22Rv1 (cell line): ENCODE measurements around the gene RBM4B.

Experiments
- H3K27ac ChIP-seq: fragments of 450-650 bp; 2 replicates; pipeline ENCODE4 v1.5.1; 2017
- ZFX ChIP-seq: fragments of 450-650 bp; IDR thresholded peaks from 2 replicates; pipeline ENCODE4 v1.6.1; 2017; ENCODE audit warnings: antibody characterized with exemption, borderline replicate concordance
- TF ChIP-seq, protein P1 (sequence below): fragments of 450-650 bp; IDR thresholded peaks from 2 replicates; pipeline ENCODE4 v1.5.1; 2017; ENCODE audit warnings: mild to moderate bottlenecking

Gene RBM4B

DNA sequence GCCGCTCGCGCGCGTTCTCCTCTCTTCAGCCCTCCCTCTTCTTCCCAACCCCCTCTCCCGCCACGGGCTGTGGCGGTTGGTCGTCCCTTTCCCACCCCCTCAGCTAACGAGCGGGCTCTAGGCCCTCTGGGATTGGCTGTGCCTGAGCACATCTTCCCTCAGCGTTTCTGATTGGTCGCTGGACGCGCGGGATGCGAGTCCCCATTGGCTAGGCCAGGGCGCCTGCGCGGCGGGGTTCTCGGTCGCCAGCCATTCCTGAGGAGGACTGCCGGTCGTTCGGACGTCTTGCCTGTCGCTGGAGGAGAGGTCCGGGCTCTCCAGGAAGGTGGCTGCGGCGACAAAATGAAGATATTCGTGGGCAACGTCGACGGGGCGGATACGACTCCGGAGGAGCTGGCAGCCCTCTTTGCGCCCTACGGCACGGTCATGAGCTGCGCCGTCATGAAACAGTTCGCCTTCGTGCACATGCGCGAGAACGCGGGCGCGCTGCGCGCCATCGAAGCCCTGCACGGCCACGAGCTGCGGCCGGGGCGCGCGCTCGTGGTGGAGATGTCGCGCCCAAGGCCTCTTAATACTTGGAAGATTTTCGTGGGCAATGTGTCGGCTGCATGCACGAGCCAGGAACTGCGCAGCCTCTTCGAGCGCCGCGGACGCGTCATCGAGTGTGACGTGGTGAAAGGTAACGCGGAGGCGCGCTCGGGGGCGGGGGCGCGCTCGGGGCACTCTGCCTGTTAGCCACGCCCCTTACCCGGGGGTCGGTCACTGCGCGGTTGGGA is 61.1 kb downstream of the RBM4B start, which contains the start of gene RBM14:
Gene RBM14, plus strand, starts transcription at position 252 of the 776 bp plus-strand sequence. Its CDS starts 91 bp downstream, at position 343.
- TF ChIP-seq ZFX, result no peak
- TF ChIP-seq, protein P1, sequence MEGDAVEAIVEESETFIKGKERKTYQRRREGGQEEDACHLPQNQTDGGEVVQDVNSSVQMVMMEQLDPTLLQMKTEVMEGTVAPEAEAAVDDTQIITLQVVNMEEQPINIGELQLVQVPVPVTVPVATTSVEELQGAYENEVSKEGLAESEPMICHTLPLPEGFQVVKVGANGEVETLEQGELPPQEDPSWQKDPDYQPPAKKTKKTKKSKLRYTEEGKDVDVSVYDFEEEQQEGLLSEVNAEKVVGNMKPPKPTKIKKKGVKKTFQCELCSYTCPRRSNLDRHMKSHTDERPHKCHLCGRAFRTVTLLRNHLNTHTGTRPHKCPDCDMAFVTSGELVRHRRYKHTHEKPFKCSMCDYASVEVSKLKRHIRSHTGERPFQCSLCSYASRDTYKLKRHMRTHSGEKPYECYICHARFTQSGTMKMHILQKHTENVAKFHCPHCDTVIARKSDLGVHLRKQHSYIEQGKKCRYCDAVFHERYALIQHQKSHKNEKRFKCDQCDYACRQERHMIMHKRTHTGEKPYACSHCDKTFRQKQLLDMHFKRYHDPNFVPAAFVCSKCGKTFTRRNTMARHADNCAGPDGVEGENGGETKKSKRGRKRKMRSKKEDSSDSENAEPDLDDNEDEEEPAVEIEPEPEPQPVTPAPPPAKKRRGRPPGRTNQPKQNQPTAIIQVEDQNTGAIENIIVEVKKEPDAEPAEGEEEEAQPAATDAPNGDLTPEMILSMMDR, result no peak

More for the DNA sequence above, 61.1 kb downstream of the RBM4B start, which contains the start of gene RBM14:
- peak within 1 kb of the TSS; percentile 97 for H3K27ac ChIP-seq
